ENCODE measurements around the gene TCF25. TPM values are rescaled to one million over a fixed set of nuclear protein-coding genes. Genes with fewer than 3 reads are reported as not detected.
"Not testable (repeated sequence)": the region's sequence is repeated elsewhere in the genome, so short reads cannot be mapped to it uniquely, and the experiment has no call there.

Gene TCF25
- total and polyA plus RNA-seq, 2 experiments from 2014 or later: 130 to 206 TPM

DNA sequence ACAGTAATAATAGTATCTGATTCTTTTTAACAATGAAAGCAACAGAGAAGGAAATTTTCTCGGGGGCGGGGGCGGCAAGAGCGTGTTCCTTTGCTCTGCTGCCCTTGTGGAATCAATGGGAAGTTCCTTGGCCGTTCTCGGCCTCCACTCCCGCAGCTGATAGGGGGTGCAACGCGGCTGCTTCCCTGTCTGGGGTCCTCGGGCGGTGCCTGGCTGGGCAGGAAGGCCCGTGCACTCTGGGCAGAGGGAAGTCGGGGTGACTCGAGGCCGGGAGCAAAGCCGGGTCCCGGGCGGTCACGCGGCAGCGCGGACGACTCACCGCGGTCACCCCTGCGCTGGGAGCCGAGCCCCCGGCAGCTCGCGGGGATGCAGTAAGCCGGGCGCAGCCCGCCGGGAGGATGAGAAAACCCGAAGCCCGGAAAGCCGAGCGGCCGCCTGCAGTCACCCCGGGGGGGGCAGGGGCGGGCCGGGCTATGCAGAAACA is 52.2 kb downstream of the TCF25 start:
- Histone ChIP-seq H3K27me3 (peaks cover 6% of the 10 kb centered on the region), H3K27ac (no peak overlapping the region), H4K20me1 (ENCODE audit: insufficient read depth, poor library complexity, severe bottlenecking) (peaks cover 27% of the 10 kb centered on the region), H2AFZ (no peak overlapping the region), H3K4me1 (ENCODE audit: insufficient read depth) (peaks cover 27% of the 10 kb centered on the region), H3K9me3 (ENCODE audit: low read depth) (no peaks in the 10 kb centered on the region), H3K79me2 (peaks cover 16% of the 10 kb centered on the region), H3K9me2 (replicated peaks; ENCODE audit: insufficient read depth) (no peaks in the 10 kb centered on the region), H3K4me3 (peak overlapping the region; percentile 34), H3K4me2 (peak overlapping the region; percentile 84), H3K36me3 (replicated peaks; ENCODE audit: insufficient read depth, low read depth) (no peaks in the 10 kb centered on the region)
- TF ChIP-seq, protein P1, sequence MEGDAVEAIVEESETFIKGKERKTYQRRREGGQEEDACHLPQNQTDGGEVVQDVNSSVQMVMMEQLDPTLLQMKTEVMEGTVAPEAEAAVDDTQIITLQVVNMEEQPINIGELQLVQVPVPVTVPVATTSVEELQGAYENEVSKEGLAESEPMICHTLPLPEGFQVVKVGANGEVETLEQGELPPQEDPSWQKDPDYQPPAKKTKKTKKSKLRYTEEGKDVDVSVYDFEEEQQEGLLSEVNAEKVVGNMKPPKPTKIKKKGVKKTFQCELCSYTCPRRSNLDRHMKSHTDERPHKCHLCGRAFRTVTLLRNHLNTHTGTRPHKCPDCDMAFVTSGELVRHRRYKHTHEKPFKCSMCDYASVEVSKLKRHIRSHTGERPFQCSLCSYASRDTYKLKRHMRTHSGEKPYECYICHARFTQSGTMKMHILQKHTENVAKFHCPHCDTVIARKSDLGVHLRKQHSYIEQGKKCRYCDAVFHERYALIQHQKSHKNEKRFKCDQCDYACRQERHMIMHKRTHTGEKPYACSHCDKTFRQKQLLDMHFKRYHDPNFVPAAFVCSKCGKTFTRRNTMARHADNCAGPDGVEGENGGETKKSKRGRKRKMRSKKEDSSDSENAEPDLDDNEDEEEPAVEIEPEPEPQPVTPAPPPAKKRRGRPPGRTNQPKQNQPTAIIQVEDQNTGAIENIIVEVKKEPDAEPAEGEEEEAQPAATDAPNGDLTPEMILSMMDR (IDR thresholded peaks at IDR 0.05; ENCODE audit: poor library complexity): no peak
- TF ChIP-seq EZH2phosphoT487 (IDR thresholded peaks at IDR 0.05; ENCODE audit: low read depth, severe bottlenecking, unreplicated experiment) (no peak), EZH2 (IDR thresholded peaks at IDR 0.05; ENCODE audit: borderline replicate concordance) (no peak)
- WGBS (ENCODE audit: low lambda C conversion rate, missing lambda C conversion rate): 3% methylated on average over 27 of the region's 42 CpGs
- DNase-seq (ENCODE audit: low spot score): no peak

DNA sequence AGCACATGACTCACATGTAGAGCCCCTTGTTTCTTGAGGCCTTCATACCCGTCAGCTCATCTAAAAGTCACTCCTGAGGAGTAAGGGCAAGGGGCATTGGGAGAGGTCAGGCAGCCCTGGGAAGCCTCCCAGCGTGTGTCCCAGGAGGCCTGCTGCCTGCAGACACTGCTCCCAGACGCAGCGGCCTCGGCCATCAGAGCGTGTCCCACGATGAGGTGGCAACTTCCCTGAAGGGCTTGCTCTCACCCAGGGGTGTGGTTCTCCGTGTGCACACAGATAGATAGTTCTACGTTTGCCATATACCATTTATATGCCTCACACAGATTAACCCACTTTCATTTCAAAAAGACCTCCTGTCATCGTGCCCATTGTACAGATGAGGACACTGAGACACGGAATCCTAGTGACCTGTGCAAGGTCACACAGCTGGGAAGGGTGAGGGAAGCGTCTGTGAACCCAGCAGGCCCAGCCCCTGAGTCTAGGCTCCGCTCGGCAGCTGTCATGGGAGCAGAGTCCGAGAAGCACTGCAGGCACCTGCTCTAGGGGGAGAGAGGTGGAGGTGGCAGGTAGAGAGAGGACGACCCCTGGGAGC is 58.0 kb downstream of the TCF25 start:
- H3K79me2 ChIP-seq: peaks cover 10% of the 10 kb centered on the region

DNA sequence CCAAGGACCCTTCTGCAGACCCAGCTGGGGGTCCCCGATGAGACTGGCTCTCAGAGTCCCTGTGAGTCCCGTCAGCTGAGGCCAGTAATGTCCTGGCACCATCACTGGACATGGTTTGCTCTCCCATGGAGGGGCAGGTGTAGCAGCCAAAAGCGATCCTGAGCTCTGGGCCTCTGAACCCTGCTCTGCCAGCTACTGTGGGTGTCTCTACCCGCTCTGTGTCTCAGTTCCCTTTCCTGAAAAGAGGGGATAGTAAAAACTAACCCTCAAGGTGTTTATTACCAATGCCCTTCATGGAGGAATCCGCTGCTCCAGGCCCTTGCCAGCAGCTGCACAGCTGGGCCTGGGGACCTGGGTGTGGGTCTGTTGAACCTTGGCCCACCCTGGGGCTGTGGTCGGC is 58.6 kb downstream of the TCF25 start:
- H4K20me1 ChIP-seq (ENCODE audit: insufficient read depth, poor library complexity, severe bottlenecking): peaks cover 4% of the 10 kb centered on the region
- peaks cover 10% of the 10 kb centered on the region for H3K79me2 ChIP-seq
- TF ChIP-seq EZH2phosphoT487 (IDR thresholded peaks at IDR 0.05; ENCODE audit: low read depth, severe bottlenecking, unreplicated experiment) (no peak), EZH2 (IDR thresholded peaks at IDR 0.05; ENCODE audit: borderline replicate concordance) (no peak)
- TF ChIP-seq, protein P1 (IDR thresholded peaks at IDR 0.05; ENCODE audit: poor library complexity): no peak
- no peaks in the 10 kb centered on the region for H3K9me3 ChIP-seq (ENCODE audit: low read depth)
- no peaks in the 10 kb centered on the region for H3K27me3 ChIP-seq
- H2AFZ ChIP-seq: no peak overlapping the region
- H3K4me3 ChIP-seq: no peak overlapping the region
- no peaks in the 10 kb centered on the region for H3K4me1 ChIP-seq (ENCODE audit: insufficient read depth)
- DNase-seq (ENCODE audit: low spot score): no peak
- no peak overlapping the region for H3K27ac ChIP-seq
- H3K36me3 ChIP-seq (replicated peaks; ENCODE audit: insufficient read depth, low read depth): no peaks in the 10 kb centered on the region
- H3K4me2 ChIP-seq: no peak overlapping the region
- H3K9me2 ChIP-seq (replicated peaks; ENCODE audit: insufficient read depth): no peaks in the 10 kb centered on the region
- WGBS (ENCODE audit: low lambda C conversion rate, missing lambda C conversion rate): 94% methylated on average over 6 of the region's 6 CpGs

More for the DNA sequence above, 58.0 kb downstream of the TCF25 start:
- H3K4me3 ChIP-seq: no peak overlapping the region
- no peaks in the 10 kb centered on the region for H3K9me2 ChIP-seq (replicated peaks; ENCODE audit: insufficient read depth)
- TF ChIP-seq, protein P1 (IDR thresholded peaks at IDR 0.05; ENCODE audit: poor library complexity): no peak
- TF ChIP-seq EZH2phosphoT487 (IDR thresholded peaks at IDR 0.05; ENCODE audit: low read depth, severe bottlenecking, unreplicated experiment): no peak
- no peak for TF ChIP-seq EZH2 (IDR thresholded peaks at IDR 0.05; ENCODE audit: borderline replicate concordance)
- peaks cover 4% of the 10 kb centered on the region for H3K4me1 ChIP-seq (ENCODE audit: insufficient read depth)
- H3K27ac ChIP-seq: no peak overlapping the region
- H3K4me2 ChIP-seq: no peak overlapping the region
- H3K36me3 ChIP-seq (replicated peaks; ENCODE audit: insufficient read depth, low read depth): no peaks in the 10 kb centered on the region
- no peak for DNase-seq (ENCODE audit: low spot score)
- no peaks in the 10 kb centered on the region for H3K9me3 ChIP-seq (ENCODE audit: low read depth)
- peaks cover 10% of the 10 kb centered on the region for H4K20me1 ChIP-seq (ENCODE audit: insufficient read depth, poor library complexity, severe bottlenecking)
- no peaks in the 10 kb centered on the region for H3K27me3 ChIP-seq
- WGBS (ENCODE audit: low lambda C conversion rate, missing lambda C conversion rate): 92% methylated on average over 16 of the region's 16 CpGs
- H2AFZ ChIP-seq: no peak overlapping the region

DNA sequence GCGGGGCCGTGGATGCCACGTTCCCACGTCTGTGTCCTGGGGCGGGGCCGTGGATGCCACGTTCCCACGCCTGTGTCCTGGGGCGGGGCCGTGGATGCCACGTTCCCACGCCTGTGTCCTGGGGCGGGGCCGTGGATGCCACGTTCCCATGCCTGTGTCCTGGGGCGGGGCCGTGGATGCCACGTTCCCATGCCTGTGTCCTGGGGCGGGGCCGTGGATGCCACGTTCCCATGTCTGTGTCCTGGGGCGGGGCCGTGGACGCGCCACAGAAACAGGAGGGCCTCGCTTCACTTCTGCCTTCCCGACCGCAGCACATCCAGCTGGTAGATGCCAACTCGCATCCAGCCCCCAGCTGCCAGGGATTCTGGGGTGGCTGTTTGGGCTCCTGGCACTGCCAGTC is 60.6 kb downstream of the TCF25 start:
- DNase-seq (ENCODE audit: low spot score); H3K27ac ChIP-seq; H2AFZ ChIP-seq; H3K9me2 ChIP-seq (replicated peaks; ENCODE audit: insufficient read depth); H3K4me2 ChIP-seq; H3K9me3 ChIP-seq (ENCODE audit: low read depth); H3K4me1 ChIP-seq (ENCODE audit: insufficient read depth); H3K4me3 ChIP-seq; H4K20me1 ChIP-seq (ENCODE audit: insufficient read depth, poor library complexity, severe bottlenecking); H3K36me3 ChIP-seq (replicated peaks; ENCODE audit: insufficient read depth, low read depth); H3K79me2 ChIP-seq; H3K27me3 ChIP-seq: not testable (repeated sequence)
- WGBS (ENCODE audit: low lambda C conversion rate, missing lambda C conversion rate): 100% methylated on average over 1 of the region's 29 CpGs

All from hepatocyte (in vitro differentiated cells).